Kidney (tissue), 14 donors: Measurements from ENCODE around the gene DLG4. TPM values are rescaled to one million over a fixed set of nuclear protein-coding genes. Genes with fewer than 3 reads are reported as not detected.

Source experiments
- DNase-seq, 5 donors: peaks; one replicate each; pipeline ENCODE4 v3.0.0-alpha.2; 2013 to 2020
- FAIRE-seq: peaks from 2 replicates; lab custom pipeline; 2012; peaks lifted over from hg19 to GRCh38; lab: Jason Lieb, UNC
- H3K27ac ChIP-seq, 2 donors: one replicate each; pipeline ENCODE4 v1.7.0; 2013; ENCODE audit warnings: low read depth in 2 of 2, low read length in 2 of 2, inconsistent platforms in 1 of 2
- H3K27me3 ChIP-seq: one replicate; pipeline ENCODE4 v1.7.1; 2013; ENCODE audit warnings: low read length, inconsistent platforms; ENCODE audit not compliant: control insufficient read depth, insufficient read depth
- H3K36me3 ChIP-seq, 3 donors: one replicate each; pipeline versions ENCODE4 v1.7.0 to v1.7.1; 2013; ENCODE audit warnings: low read length in 3 of 3, control low read depth in 1 of 3, inconsistent platforms in 1 of 3; ENCODE audit not compliant: insufficient read depth in 3 of 3, control insufficient read depth in 2 of 3
- H3K4me1 ChIP-seq, 3 donors: one replicate each; pipeline versions ENCODE4 v1.7.0 to v1.7.1; 2013; ENCODE audit warnings: low read length in 3 of 3, inconsistent platforms in 1 of 3, low read depth in 1 of 3; ENCODE audit not compliant: control insufficient read depth in 2 of 3, insufficient read depth in 2 of 3
- H3K4me3 ChIP-seq, 3 donors: one replicate each; pipeline versions ENCODE4 v1.7.0 to v1.8.1; 2013; ENCODE audit warnings: low read length in 3 of 3, control low read depth in 1 of 3, inconsistent platforms in 1 of 3
- H3K9ac ChIP-seq, 3 donors: one replicate each; pipeline versions ENCODE4 v1.7.0 to v1.7.1; 2013; ENCODE audit warnings: low read length in 3 of 3, control low read depth in 1 of 3, inconsistent platforms in 1 of 3
- H3K9me3 ChIP-seq, 3 donors: one replicate each; pipeline versions ENCODE4 v1.7.0 to v1.7.1; 2013; ENCODE audit warnings: low read length in 3 of 3, control low read depth in 1 of 3, inconsistent platforms in 1 of 3; ENCODE audit not compliant: control insufficient read depth in 2 of 3, insufficient read depth in 1 of 3
- CTCF ChIP-seq: IDR thresholded peaks from 3 replicates; pipeline ENCODE4 v1.5.1; 2012; ENCODE audit warnings: mild to moderate bottlenecking, moderate library complexity, borderline replicate concordance; ENCODE audit not compliant: insufficient read depth; ENCODE audit errors: extremely low read depth
- intact Hi-C: fragments of 100-400 bp; cut with DNase I; formaldehyde crosslinking; loops from one replicate; pipeline ENCODE4 v1.11.1; 2022
- polyA plus RNA-seq: library from polyadenylated mRNA; stranded (reverse); fragments of 350-450 nt; fragmentation: Illumina TruSeq; extraction: RNeasy Lipid Tissue Mini Kit (QIAGEN cat#74804); gene quantifications from one replicate; pipeline ENCODE4 v1.2.3, GENCODE V29; 2014; ENCODE audit warnings: low read depth, low replicate concordance; ENCODE audit not compliant: insufficient read depth
- total RNA-seq: library from RNA; stranded (reverse); fragmentation: NEBNext Ultra II Directional; extraction: Animal tissue kit (Norgen Biotek cat#: 25700); gene quantifications from one replicate; pipeline ENCODE4 v1.2.1, GENCODE V29; 2021
- donor health status: control.
- donor health status: control.
- donor health status: control.
- donor health status: control.
- donor health status: control.
- donor health status: DM: yes; HTN: yes; CAD: no.
- donor health status: Normal renal cell carcinoma (clear cell type).

The DLG4 gene
- total and polyA plus RNA-seq, 2 donors from 2014 or later: 6.6 to 18.9 TPM

- Histone ChIP-seq H3K9ac (peak overlapping the region; percentile 71 to 97 (median 89)), H3K27ac (peak overlapping the region; percentile 97 to 99), H3K27me3 (no peaks in the 10 kb centered on the region), H3K4me3 (peak overlapping the region; percentile 71 to 99 (median 86)), H3K9me3 (no peaks in the 10 kb centered on the region), H3K4me1 (peaks cover 7 to 23% (median 20%) of the 10 kb centered on the region in 3 donors), H3K36me3 (peaks cover 14 to 26% (median 22%) of the 10 kb centered on the region in 3 donors)
- DNase-seq (peak; percentile 96 to 99 (median 98)), FAIRE-seq (no peak)
- TF ChIP-seq CTCF: no peak
- intact Hi-C loops: no loop called here
Measured at GRCh38 chr17:7242717-7243452, 23.2 kb upstream of the DLG4 start.

GRCh38 chr17:7241783-7242716 is 22.4 kb upstream of the DLG4 start, which contains the start of gene GABARAP:
Gene GABARAP, minus strand, starts transcription at chr17:7242449. Its CDS starts 119 bp downstream, at chr17:7242330.
- Histone ChIP-seq H3K9ac (peak within 1 kb of the TSS; percentile 89 to 100 (median 97)), H3K9me3 (no peaks in the 10 kb centered on the region), H3K4me1 (peaks cover 10 to 26% (median 20%) of the 10 kb centered on the region in 3 donors), H3K4me3 (peak within 1 kb of the TSS; percentile 86 to 99 (median 99)), H3K27me3 (no peaks in the 10 kb centered on the region), H3K27ac (peak within 1 kb of the TSS; percentile 97 to 99), H3K36me3 (peaks cover 14 to 26% (median 22%) of the 10 kb centered on the region in 3 donors)
- FAIRE-seq: no peak
- TF ChIP-seq CTCF: no peak
- intact Hi-C loops: no loop called here
- peak; percentile 96 to 98 (median 97) for DNase-seq

GRCh38 chr17:7241090-7241733 is 21.6 kb upstream of the DLG4 start:
- TF ChIP-seq CTCF: no peak
- FAIRE-seq: no peak
- intact Hi-C loops: no loop called here

More at GRCh38 chr17:7241090-7241733, 21.6 kb upstream of the DLG4 start:
- no peaks in the 10 kb centered on the region for H3K9me3 ChIP-seq
- H3K27me3 ChIP-seq: no peaks in the 10 kb centered on the region
- DNase-seq: peak in 2 of 5 donors; percentile 55
- H3K27ac ChIP-seq: peak overlapping the region; percentile 97 to 99
- peak overlapping the region; percentile 89 to 100 (median 92) for H3K9ac ChIP-seq
- peak overlapping the region; percentile 86 to 99 (median 99) for H3K4me3 ChIP-seq
- peaks cover 13 to 25% (median 17%) of the 10 kb centered on the region in 3 donors for H3K36me3 ChIP-seq
- peaks cover 10 to 26% (median 20%) of the 10 kb centered on the region in 3 donors for H3K4me1 ChIP-seq
